Esophagus squamous epithelium (tissue), 4 donors: Measurements from ENCODE around the gene C19orf44.

Experiments
- POLR2A ChIP-seq, 4 donors: fragments of 450-650 bp; IDR thresholded peaks; one replicate each; pipeline ENCODE4 v1.6.1; 2017; ENCODE audit warnings: antibody characterized with exemption in 4 of 4, mild to moderate bottlenecking in 4 of 4, moderate library complexity in 3 of 4
- TF ChIP-seq, protein P1 (sequence below), 6 experiments: fragments of 450-650 bp in 4 of 6; fragments of 200-600 bp in 2 of 6; sonication (generic) in 2 of 6; IDR thresholded peaks; one replicate each; pipeline ENCODE4 v1.5.1; 2016 to 2019; ENCODE audit warnings: antibody characterized with exemption in 6 of 6, mild to moderate bottlenecking in 4 of 6, moderate library complexity in 4 of 6

DNA sequence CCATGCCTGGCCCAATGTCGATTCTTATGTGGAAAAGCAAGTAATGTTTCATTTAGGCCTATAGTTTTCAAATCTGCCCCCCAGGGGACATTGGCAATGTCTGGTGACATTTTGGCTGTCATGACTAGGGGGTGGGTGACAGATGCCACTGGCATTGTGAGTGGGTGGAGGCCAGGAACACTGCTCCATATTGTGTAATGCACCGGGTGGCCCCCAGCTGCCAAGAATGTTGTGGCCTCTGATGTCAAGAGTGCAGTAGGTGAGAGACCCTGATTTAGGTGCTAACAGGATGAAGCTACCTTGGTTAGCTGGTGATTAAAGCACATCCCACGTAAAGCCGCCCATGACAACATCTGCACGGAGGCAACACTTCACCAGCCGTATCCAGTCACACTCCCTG is 10.8 kb downstream of the C19orf44 start:
- TF ChIP-seq POLR2A (IDR thresholded peaks at IDR 0.05), result no peak
- TF ChIP-seq, protein P1, sequence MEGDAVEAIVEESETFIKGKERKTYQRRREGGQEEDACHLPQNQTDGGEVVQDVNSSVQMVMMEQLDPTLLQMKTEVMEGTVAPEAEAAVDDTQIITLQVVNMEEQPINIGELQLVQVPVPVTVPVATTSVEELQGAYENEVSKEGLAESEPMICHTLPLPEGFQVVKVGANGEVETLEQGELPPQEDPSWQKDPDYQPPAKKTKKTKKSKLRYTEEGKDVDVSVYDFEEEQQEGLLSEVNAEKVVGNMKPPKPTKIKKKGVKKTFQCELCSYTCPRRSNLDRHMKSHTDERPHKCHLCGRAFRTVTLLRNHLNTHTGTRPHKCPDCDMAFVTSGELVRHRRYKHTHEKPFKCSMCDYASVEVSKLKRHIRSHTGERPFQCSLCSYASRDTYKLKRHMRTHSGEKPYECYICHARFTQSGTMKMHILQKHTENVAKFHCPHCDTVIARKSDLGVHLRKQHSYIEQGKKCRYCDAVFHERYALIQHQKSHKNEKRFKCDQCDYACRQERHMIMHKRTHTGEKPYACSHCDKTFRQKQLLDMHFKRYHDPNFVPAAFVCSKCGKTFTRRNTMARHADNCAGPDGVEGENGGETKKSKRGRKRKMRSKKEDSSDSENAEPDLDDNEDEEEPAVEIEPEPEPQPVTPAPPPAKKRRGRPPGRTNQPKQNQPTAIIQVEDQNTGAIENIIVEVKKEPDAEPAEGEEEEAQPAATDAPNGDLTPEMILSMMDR (IDR thresholded peaks at IDR 0.05), result no peak
